Uterus (tissue), 4 donors: ENCODE data around the gene LDHB. TPM values are rescaled to one million over a fixed set of nuclear protein-coding genes. Genes with fewer than 3 reads are reported as not detected.

Experiments
- DNase-seq, 2 donors: peaks; one replicate each; pipeline ENCODE4 v3.0.0-alpha.2; 2019 to 2020
- H3K27ac ChIP-seq, 2 donors: fragments of 200-600 bp; sonication (generic); 1 replicate in 1 of 2; 2 replicates in 1 of 2; pipeline ENCODE4 v1.5.1; 2016 to 2018
- H3K27me3 ChIP-seq, 2 donors: fragments of 200-600 bp; sonication (generic); one replicate each; pipeline ENCODE4 v1.5.1; 2018 to 2019; ENCODE audit warnings: control low read depth in 1 of 2
- H3K36me3 ChIP-seq, 2 donors: fragments of 200-600 bp; sonication (generic); one replicate each; pipeline ENCODE4 v1.5.1; 2019; ENCODE audit warnings: control low read depth in 1 of 2
- H3K4me1 ChIP-seq, 2 donors: fragments of 200-600 bp; sonication (generic); one replicate each; pipeline ENCODE4 v1.5.1; 2018 to 2019; ENCODE audit warnings: control low read depth in 1 of 2
- H3K4me3 ChIP-seq, 2 donors: fragments of 200-600 bp; sonication (generic); 1 replicate in 1 of 2; 2 replicates in 1 of 2; pipeline ENCODE4 v1.5.1; 2018 to 2019; ENCODE audit warnings: mild to moderate bottlenecking in 1 of 2
- H3K9me3 ChIP-seq, 2 donors: fragments of 200-600 bp; sonication (generic); one replicate each; pipeline ENCODE4 v1.5.1; 2019; ENCODE audit warnings: control low read depth in 1 of 2
- CTCF ChIP-seq, 4 experiments: fragments of 200-600 bp in 2 of 4; fragments of 450-650 bp in 2 of 4; sonication (generic) in 2 of 4; IDR thresholded peaks; one replicate each; pipeline ENCODE4 v1.5.1; 2016 to 2019; ENCODE audit warnings: antibody characterized with exemption in 4 of 4, mild to moderate bottlenecking in 2 of 4, moderate library complexity in 1 of 4
- POLR2A ChIP-seq, 2 donors: fragments of 450-650 bp; IDR thresholded peaks; one replicate each; pipeline ENCODE4 v1.6.1; 2016; ENCODE audit warnings: antibody characterized with exemption in 2 of 2, mild to moderate bottlenecking in 1 of 2, moderate library complexity in 1 of 2
- intact Hi-C: fragments of 100-400 bp; cut with DNase I; formaldehyde crosslinking; loops from one replicate; pipeline ENCODE4 v1.15.1; 2023; ENCODE audit warnings: low total_unique reads
- total RNA-seq, 4 donors: library from RNA; depleted of rRNA in 3 of 4; stranded (reverse); fragments of >200 nt in 3 of 4; gene quantifications; one replicate each; pipeline versions ENCODE4 v1.1.0 to v1.2.4, GENCODE V29; 2014 to 2023
- donor health status: DM: yes; HTN: yes; CAD: no.

LDHB gene
- total RNA-seq, 4 donors from 2014 or later: 154 to 558 (median 252) TPM

DNA sequence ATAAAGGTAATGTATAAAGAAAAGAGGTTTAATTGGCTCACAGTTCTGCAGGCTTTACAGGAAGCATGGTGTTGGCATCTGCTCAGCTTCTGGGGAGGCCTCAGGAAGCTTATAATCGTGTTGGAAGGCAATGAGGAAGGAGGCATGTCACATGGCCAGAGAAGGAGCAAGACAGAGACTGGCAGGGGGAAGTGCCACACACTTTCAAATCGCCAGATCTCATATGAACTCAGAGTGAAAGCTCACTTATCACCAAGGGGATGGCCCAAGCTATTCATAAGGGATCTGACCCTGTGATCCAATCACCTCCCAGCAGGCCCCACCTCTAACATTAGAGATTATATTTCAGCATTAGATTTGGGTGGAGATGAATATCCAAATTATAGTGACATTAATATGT is 26.3 kb downstream of the LDHB start:
- TF ChIP-seq CTCF (IDR thresholded peaks at IDR 0.05) (no peak), POLR2A (IDR thresholded peaks at IDR 0.05) (no peak)
- H3K36me3 ChIP-seq: no peaks in the 10 kb centered on the region
- intact Hi-C loops: no loop called here
- DNase-seq: no peak
- H3K9me3 ChIP-seq: no peaks in the 10 kb centered on the region
- no peak overlapping the region for H3K27ac ChIP-seq
- H3K4me3 ChIP-seq: no peak overlapping the region
- no peaks in the 10 kb centered on the region for H3K27me3 ChIP-seq
- H3K4me1 ChIP-seq: no peaks in the 10 kb centered on the region

GRCh38 chr12:21627924-21628323 is 29.7 kb downstream of the LDHB start:
- no peak overlapping the region for H3K4me3 ChIP-seq
- DNase-seq: no peak
- H3K4me1 ChIP-seq: no peaks in the 10 kb centered on the region
- no peak for TF ChIP-seq CTCF (IDR thresholded peaks at IDR 0.05)
- H3K36me3 ChIP-seq: no peaks in the 10 kb centered on the region
- H3K27ac ChIP-seq: no peak overlapping the region
- intact Hi-C loops: no loop called here
- no peaks in the 10 kb centered on the region for H3K9me3 ChIP-seq
- no peaks in the 10 kb centered on the region for H3K27me3 ChIP-seq

GRCh38 chr12:21618566-21618965 is 39.1 kb downstream of the LDHB start:
- Histone ChIP-seq H3K27ac (no peak overlapping the region), H3K27me3 (no peaks in the 10 kb centered on the region), H3K4me1 (no peaks in the 10 kb centered on the region), H3K36me3 (no peaks in the 10 kb centered on the region), H3K9me3 (no peaks in the 10 kb centered on the region), H3K4me3 (no peak overlapping the region)
- intact Hi-C loops: no loop called here
- TF ChIP-seq POLR2A (IDR thresholded peaks at IDR 0.05) (no peak), CTCF (IDR thresholded peaks at IDR 0.05) (no peak)
- no peak for DNase-seq

- TF ChIP-seq POLR2A (IDR thresholded peaks at IDR 0.05) (no peak), CTCF (IDR thresholded peaks at IDR 0.05) (no peak)
- Histone ChIP-seq H3K27me3 (no peaks in the 10 kb centered on the region), H3K9me3 (no peaks in the 10 kb centered on the region), H3K4me3 (no peak overlapping the region), H3K36me3 (no peaks in the 10 kb centered on the region), H3K4me1 (no peaks in the 10 kb centered on the region), H3K27ac (no peak overlapping the region)
- intact Hi-C loops: no loop called here
- DNase-seq: no peak
These were observed 40.6 kb downstream of the LDHB start for GRCh38 chr12:21617030-21617429.

DNA sequence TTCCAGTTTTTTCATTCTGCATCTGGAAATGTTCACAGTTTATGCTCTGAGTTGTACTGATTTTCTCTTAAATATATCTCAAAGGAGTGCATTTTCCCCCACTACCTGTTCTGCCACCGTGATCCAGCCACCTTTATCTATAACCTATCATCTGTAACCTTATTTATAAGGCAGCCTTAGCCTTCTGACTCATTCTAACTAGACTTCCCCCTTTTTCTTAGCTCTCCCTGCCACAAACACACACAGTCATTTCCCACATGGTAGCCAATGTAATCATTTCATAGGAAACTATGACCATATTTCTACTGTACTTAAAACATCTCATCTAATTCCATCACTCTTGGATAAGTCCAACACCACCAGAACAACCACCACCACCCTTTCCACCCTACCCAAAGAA is 42.2 kb downstream of the LDHB start:
- H3K27me3 ChIP-seq: no peaks in the 10 kb centered on the region
- H3K4me3 ChIP-seq: no peak overlapping the region
- no peaks in the 10 kb centered on the region for H3K36me3 ChIP-seq
- intact Hi-C loops: no loop called here
- no peaks in the 10 kb centered on the region for H3K9me3 ChIP-seq
- DNase-seq: no peak
- no peak overlapping the region for H3K27ac ChIP-seq
- TF ChIP-seq POLR2A (IDR thresholded peaks at IDR 0.05): no peak
- TF ChIP-seq CTCF (IDR thresholded peaks at IDR 0.05): no peak
- H3K4me1 ChIP-seq: no peaks in the 10 kb centered on the region
